Measurements from ENCODE around the gene PCK1. TPM values are rescaled to one million over a fixed set of nuclear protein-coding genes. Genes with fewer than 3 reads are reported as not detected.
A peak's percentile ranks its signal among the peaks of the same experiment; 100 is the strongest.

The PCK1 gene
- total RNA-seq, 1 experiment from 2014 or later, result not detected

DNA sequence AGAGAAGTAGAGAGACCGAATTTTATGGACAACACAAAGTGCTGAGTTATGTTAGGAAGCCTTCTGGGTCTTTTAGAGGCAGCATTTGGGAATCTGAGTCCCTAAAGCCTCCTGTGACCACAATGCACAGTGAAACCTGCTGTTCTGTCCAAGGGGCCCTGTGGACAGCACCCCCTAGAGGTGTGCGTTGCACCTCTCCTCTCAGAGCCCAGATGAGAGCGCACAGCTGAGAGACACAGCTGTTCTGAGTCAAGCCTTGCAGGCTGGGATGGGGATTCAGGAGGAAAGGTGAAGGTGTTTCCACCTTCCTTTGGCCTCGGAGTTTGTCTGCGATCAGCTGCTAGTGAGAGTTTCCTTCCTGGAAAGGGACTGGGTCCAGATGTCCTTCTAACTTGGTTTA, 13.0 kb downstream of the PCK1 start:
- H2BK15ac ChIP-seq (ENCODE audit: low read depth, low read length), result no peak overlapping the region
- no peak overlapping the region for H4K8ac ChIP-seq (replicated peaks; ENCODE audit: insufficient read length, low read depth, low read length)
- H3K18ac ChIP-seq (ENCODE audit: insufficient read length, low read depth, low read length), result no peak overlapping the region
- H2AFZ ChIP-seq (ENCODE audit: low read length), result no peak overlapping the region
- no peak overlapping the region for H3K4ac ChIP-seq (ENCODE audit: low read depth, low read length)
- H3K9me3 ChIP-seq (ENCODE audit: control insufficient read depth, low read depth, low read length), result no peaks in the 10 kb centered on the region
- Mint-ChIP-seq H3K4me3 (no peak overlapping the region), H3K4me1 (peaks cover 15 to 17% of the 10 kb centered on the region in 2 experiments), H3K9me3 (no peaks in the 10 kb centered on the region), H3K27me3 (ENCODE audit: low read depth) (peaks cover 14% of the 10 kb centered on the region), H3K36me3 (ENCODE audit: insufficient read depth in 1 of 3, low read depth in 3 of 3) (no peaks in the 10 kb centered on the region; a peak in 1 of 7 replicates), H3K27ac (no peak overlapping the region)
- no peaks in the 10 kb centered on the region for H3K23me2 ChIP-seq (ENCODE audit: insufficient read length, low read depth, low read length, poor library complexity, severe bottlenecking)
- no peaks in the 10 kb centered on the region; the same call in 1 of the 2 replicates for H3K4me1 ChIP-seq (ENCODE audit: insufficient read depth, low read length)
- H3K23ac ChIP-seq (ENCODE audit: insufficient read length, low read depth, low read length), result no peak overlapping the region
- H3K4me2 ChIP-seq (ENCODE audit: insufficient read depth, insufficient read length, low read length), result no peak overlapping the region
- H3K27ac ChIP-seq (ENCODE audit: insufficient read length, low read depth, low read length), result no peak overlapping the region
- no peak overlapping the region for H3K56ac ChIP-seq (ENCODE audit: insufficient read length, low read depth, low read length)
- H2BK12ac ChIP-seq (ENCODE audit: insufficient read length, low read depth, low read length), result no peak overlapping the region
- H2BK5ac ChIP-seq (ENCODE audit: insufficient read length, low read length), result no peak overlapping the region
- H3T11ph ChIP-seq (ENCODE audit: low read length), result no peak overlapping the region
- H3K27me3 ChIP-seq (ENCODE audit: insufficient read depth, low read length), result no peaks in the 10 kb centered on the region; the same call in none of the 2 replicates
- H2BK120ac ChIP-seq (ENCODE audit: low read depth, low read length, poor library complexity, severe bottlenecking), result no peak overlapping the region
- H2BK20ac ChIP-seq (ENCODE audit: low read depth, low read length, poor library complexity, severe bottlenecking), result no peak overlapping the region
- TF ChIP-seq, protein P1, sequence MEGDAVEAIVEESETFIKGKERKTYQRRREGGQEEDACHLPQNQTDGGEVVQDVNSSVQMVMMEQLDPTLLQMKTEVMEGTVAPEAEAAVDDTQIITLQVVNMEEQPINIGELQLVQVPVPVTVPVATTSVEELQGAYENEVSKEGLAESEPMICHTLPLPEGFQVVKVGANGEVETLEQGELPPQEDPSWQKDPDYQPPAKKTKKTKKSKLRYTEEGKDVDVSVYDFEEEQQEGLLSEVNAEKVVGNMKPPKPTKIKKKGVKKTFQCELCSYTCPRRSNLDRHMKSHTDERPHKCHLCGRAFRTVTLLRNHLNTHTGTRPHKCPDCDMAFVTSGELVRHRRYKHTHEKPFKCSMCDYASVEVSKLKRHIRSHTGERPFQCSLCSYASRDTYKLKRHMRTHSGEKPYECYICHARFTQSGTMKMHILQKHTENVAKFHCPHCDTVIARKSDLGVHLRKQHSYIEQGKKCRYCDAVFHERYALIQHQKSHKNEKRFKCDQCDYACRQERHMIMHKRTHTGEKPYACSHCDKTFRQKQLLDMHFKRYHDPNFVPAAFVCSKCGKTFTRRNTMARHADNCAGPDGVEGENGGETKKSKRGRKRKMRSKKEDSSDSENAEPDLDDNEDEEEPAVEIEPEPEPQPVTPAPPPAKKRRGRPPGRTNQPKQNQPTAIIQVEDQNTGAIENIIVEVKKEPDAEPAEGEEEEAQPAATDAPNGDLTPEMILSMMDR (conservative IDR thresholded peaks at IDR 0.05), result peak; percentile 78
- H3K79me2 ChIP-seq (ENCODE audit: insufficient read depth, low read length), result no peaks in the 10 kb centered on the region
- no peak overlapping the region for H4K5ac ChIP-seq (ENCODE audit: insufficient read length, low read depth, low read length)
- no peaks in the 10 kb centered on the region for H3K79me1 ChIP-seq (ENCODE audit: insufficient read depth, low read depth, low read length, poor library complexity, severe bottlenecking)
- WGBS (ENCODE audit: extremely low coverage, insufficient read length, low lambda C conversion rate), result no CpG with 5 or more reads among the region's 5 CpGs
- H2AK5ac ChIP-seq (ENCODE audit: insufficient read length, low read length), result no peak overlapping the region
- H4K91ac ChIP-seq (ENCODE audit: insufficient read length, low read depth, low read length), result no peak overlapping the region
- no peak overlapping the region for H3K9ac ChIP-seq (ENCODE audit: extremely low read depth, insufficient read length, low read length)
- H4K20me1 ChIP-seq (ENCODE audit: control insufficient read depth, insufficient read depth, insufficient read length), result no peaks in the 10 kb centered on the region
- H3K14ac ChIP-seq (ENCODE audit: insufficient read depth, low read length), result no peak overlapping the region
- peak; percentile 45 for DNase-seq

Measured in H9 (cell line).